Neural cell (in vitro differentiated cells): ENCODE data around the gene F7. TPM values are rescaled to one million over a fixed set of nuclear protein-coding genes. Genes with fewer than 3 reads are reported as not detected.

Experiments used
- H2AFZ ChIP-seq: fragments of 200-600, 300-800 bp; sonication (generic), shearing (Covaris generic); 2 replicates; pipeline ENCODE4 v1.6.0; 2014; ENCODE audit warnings: low read depth, mild to moderate bottlenecking, antibody characterized with exemption, low read length, moderate library complexity
- H3F3A ChIP-seq: fragments of 200-600 bp; shearing (Covaris generic); 2 replicates; pipeline ENCODE4 v1.6.1; 2016; ENCODE audit warnings: mild to moderate bottlenecking, moderate library complexity, mixed read lengths, antibody characterized with exemption, low read length; ENCODE audit not compliant: insufficient read depth, poor library complexity, severe bottlenecking
- H3K27ac ChIP-seq: fragments of 200-600, 300-800 bp; sonication (generic), shearing (Covaris generic); 2 replicates; pipeline ENCODE4 v1.5.1; 2014; ENCODE audit warnings: mild to moderate bottlenecking, low read length, moderate library complexity
- H3K27me3 ChIP-seq: fragments of 300-800, 200-600 bp; sonication (generic), shearing (Covaris generic); 2 replicates; pipeline ENCODE4 v1.6.0; 2014; ENCODE audit warnings: mild to moderate bottlenecking, low read depth, low read length, moderate library complexity; ENCODE audit not compliant: insufficient read depth
- H3K36me3 ChIP-seq: fragments of 300-800, 200-600 bp; sonication (generic), shearing (Covaris generic); 2 replicates; pipeline ENCODE4 v1.5.1; 2014; ENCODE audit warnings: mild to moderate bottlenecking, antibody characterized with exemption, low read length, moderate library complexity; ENCODE audit not compliant: insufficient read depth
- H3K4me2 ChIP-seq: fragments of 300-800, 200-600 bp; sonication (generic), shearing (Covaris generic); 2 replicates; pipeline ENCODE4 v1.6.0; 2014; ENCODE audit warnings: mild to moderate bottlenecking, low read length
- H3K4me3 ChIP-seq: fragments of 300-800, 200-600 bp; sonication (generic), shearing (Covaris generic); 2 replicates; pipeline ENCODE4 v1.5.1; 2014; ENCODE audit warnings: mild to moderate bottlenecking, low read length, moderate library complexity
- H3K79me2 ChIP-seq: fragments of 200-600 bp; shearing (Covaris generic); replicated peaks from 2 replicates; pipeline ENCODE4 v1.6.0; 2014; ENCODE audit warnings: mild to moderate bottlenecking, low read length, moderate library complexity; ENCODE audit not compliant: insufficient read depth
- H3K9ac ChIP-seq: fragments of 300-800, 200-600 bp; sonication (generic), shearing (Covaris generic); 2 replicates; pipeline ENCODE4 v1.6.1; 2016; ENCODE audit warnings: mild to moderate bottlenecking, low read length, mixed read lengths
- H3K9me2 ChIP-seq: fragments of 200-600 bp; shearing (Covaris generic); 2 replicates; pipeline ENCODE4 v1.6.1; 2016; ENCODE audit warnings: mild to moderate bottlenecking, low read length, mixed read lengths; ENCODE audit not compliant: insufficient read depth
- H3K9me3 ChIP-seq: fragments of 200-600, 300-800 bp; sonication (generic), shearing (Covaris generic); 2 replicates; pipeline ENCODE4 v1.6.1; 2016; ENCODE audit warnings: mild to moderate bottlenecking, mixed run types, low read length, moderate library complexity, mixed read lengths
- H4K20me1 ChIP-seq: fragments of 200-600 bp; shearing (Covaris generic); 2 replicates; pipeline ENCODE4 v1.6.1; 2016; ENCODE audit warnings: mild to moderate bottlenecking, mixed run types; ENCODE audit not compliant: insufficient read depth
- CTCF ChIP-seq: fragments of 450-650 bp; IDR thresholded peaks from 2 replicates; pipeline ENCODE4 v1.5.1; 2014; ENCODE audit warnings: antibody characterized with exemption, mild to moderate bottlenecking, moderate library complexity; ENCODE audit not compliant: poor library complexity, severe bottlenecking
- EP300 ChIP-seq: fragments of 450-650 bp; conservative IDR thresholded peaks from 2 replicates; pipeline ENCODE4 v1.6.1; 2014; ENCODE audit warnings: antibody characterized with exemption, mild to moderate bottlenecking, moderate library complexity; ENCODE audit not compliant: poor library complexity, severe bottlenecking
- EZH2 ChIP-seq: fragments of 200-600, 300-800 bp; shearing (Covaris generic), sonication (generic); IDR thresholded peaks from 2 replicates; pipeline ENCODE4 v1.6.1; 2014; ENCODE audit warnings: antibody characterized with exemption, low read length, borderline replicate concordance, mild to moderate bottlenecking; ENCODE audit not compliant: insufficient read depth, poor library complexity, severe bottlenecking
- MXI1 ChIP-seq: fragments of 450-650 bp; conservative IDR thresholded peaks from 2 replicates; pipeline ENCODE4 v1.6.1; 2014; ENCODE audit warnings: antibody characterized with exemption, mild to moderate bottlenecking; ENCODE audit not compliant: poor library complexity, severe bottlenecking
- POLR2AphosphoS5 ChIP-seq: IDR thresholded peaks from 2 replicates; pipeline ENCODE4 v1.6.1; 2012
- RAD21 ChIP-seq: fragments of 450-650 bp; conservative IDR thresholded peaks from 2 replicates; pipeline ENCODE4 v1.6.1; 2014; ENCODE audit warnings: antibody characterized with exemption, mild to moderate bottlenecking, moderate library complexity
- REST ChIP-seq: IDR thresholded peaks from 2 replicates; pipeline ENCODE4 v1.6.1; 2012; ENCODE audit warnings: borderline replicate concordance
- SMC3 ChIP-seq: fragments of 450-650 bp; conservative IDR thresholded peaks from 2 replicates; pipeline ENCODE4 v1.6.1; 2014; ENCODE audit warnings: antibody characterized with exemption, mild to moderate bottlenecking, moderate library complexity; ENCODE audit not compliant: poor library complexity
- TAF1 ChIP-seq: IDR thresholded peaks from 2 replicates; pipeline ENCODE4 v1.6.1; 2012; ENCODE audit warnings: low read depth
- polyA plus RNA-seq: library from polyadenylated mRNA; depleted of rRNA; stranded (reverse); fragments of >200 nt; gene quantifications from 2 replicates; pipeline ENCODE4 v1.2.3, GENCODE V29; 2014

Gene F7
- polyA plus RNA-seq, 1 donor from 2014 or later, result 0.32 TPM

GRCh38 chr13:113119822-113120189, 14.2 kb downstream of the F7 start:
- TF ChIP-seq SMC3, result no peak
- TF ChIP-seq REST, result no peak
- no peak for TF ChIP-seq TAF1
- no peak for TF ChIP-seq MXI1
- TF ChIP-seq EZH2, result no peak
- no peak for TF ChIP-seq RAD21
- TF ChIP-seq CTCF, result no peak
- TF ChIP-seq EP300, result no peak
- no peak for TF ChIP-seq POLR2AphosphoS5
- no peak overlapping the region for H3K4me2 ChIP-seq
- no peak overlapping the region for H3K4me3 ChIP-seq
- no peak overlapping the region for H3K27ac ChIP-seq
- H4K20me1 ChIP-seq, result no peaks in the 10 kb centered on the region
- H2AFZ ChIP-seq, result no peak overlapping the region
- H3K36me3 ChIP-seq, result no peaks in the 10 kb centered on the region
- no peaks in the 10 kb centered on the region for H3K79me2 ChIP-seq
- H3F3A ChIP-seq, result no peaks in the 10 kb centered on the region
- H3K27me3 ChIP-seq, result no peaks in the 10 kb centered on the region
- H3K9ac ChIP-seq, result no peak overlapping the region
- no peaks in the 10 kb centered on the region for H3K9me2 ChIP-seq
- no peaks in the 10 kb centered on the region for H3K9me3 ChIP-seq

GRCh38 chr13:113120300-113121182, 14.9 kb downstream of the F7 start:
- Histone ChIP-seq H2AFZ (no peak overlapping the region), H3K36me3 (no peaks in the 10 kb centered on the region), H3K9me3 (no peaks in the 10 kb centered on the region), H3K27ac (no peak overlapping the region), H3K79me2 (no peaks in the 10 kb centered on the region), H3F3A (no peaks in the 10 kb centered on the region), H3K9me2 (no peaks in the 10 kb centered on the region), H4K20me1 (no peaks in the 10 kb centered on the region), H3K27me3 (no peaks in the 10 kb centered on the region), H3K4me2 (no peak overlapping the region), H3K4me3 (no peak overlapping the region), H3K9ac (no peak overlapping the region)
- TF ChIP-seq EP300 (no peak), MXI1 (no peak), TAF1 (no peak), POLR2AphosphoS5 (no peak), EZH2 (no peak), SMC3 (no peak), CTCF (no peak), RAD21 (no peak)
